ENCODE data around the gene CUTA. TPM values are rescaled to one million over a fixed set of nuclear protein-coding genes. Genes with fewer than 3 reads are reported as not detected.

CUTA gene
- 100 to 1,000 TPM in 1 of 2 donors, 10 to 100 TPM in 1; 88.7 to 134 TPM for total RNA-seq
- 100 to 1,000 TPM; 122 to 275 TPM for polyA plus RNA-seq
- long read RNA-seq, donor 1, transcript CUTA-205 (5 exons, 1,054 nt): major isoform, 48 of 165 reads
- long read RNA-seq, donor 1, transcript CUTA-214 (6 exons, 661 nt): minor isoform, 47 of 165 reads
- long read RNA-seq, donor 1, transcript CUTA-210 (6 exons, 769 nt): minor isoform, 25 of 165 reads
- long read RNA-seq, donor 1, transcript CUTA-203 (6 exons, 937 nt): minor isoform, 21 of 165 reads
- long read RNA-seq, donor 1, partial matches to known transcripts: 20 of 165 reads
- long read RNA-seq, donor 1, other reads (novel, unspliced or antisense): 0 of 165 reads
- long read RNA-seq, donor 2, transcript CUTA-203 (6 exons, 937 nt): minor isoform, 11 of 58 reads
- long read RNA-seq, donor 2, transcript CUTA-210 (6 exons, 769 nt): minor isoform, 12 of 58 reads
- long read RNA-seq, donor 2, transcript CUTA-214 (6 exons, 661 nt): minor isoform, 12 of 58 reads
- long read RNA-seq, donor 2, transcript CUTA-205 (5 exons, 1,054 nt): major isoform, 18 of 58 reads
- long read RNA-seq, donor 2, partial matches to known transcripts: 0 of 58 reads
- long read RNA-seq, donor 2, other reads (novel, unspliced or antisense): 0 of 58 reads
- long read RNA-seq, donor 3, transcript CUTA-205 (5 exons, 1,054 nt): major isoform, 25 of 77 reads
- long read RNA-seq, donor 3, transcript CUTA-203 (6 exons, 937 nt): minor isoform, 13 of 77 reads
- long read RNA-seq, donor 3, transcript CUTA-210 (6 exons, 769 nt): minor isoform, 12 of 77 reads
- long read RNA-seq, donor 3, transcript CUTA-214 (6 exons, 661 nt): major isoform, 25 of 77 reads
- long read RNA-seq, donor 3, partial matches to known transcripts: 0 of 77 reads
- long read RNA-seq, donor 3, other reads (novel, unspliced or antisense): 0 of 77 reads
- long read RNA-seq, donor 4, transcript CUTA-203 (6 exons, 937 nt): minor isoform, 13 of 86 reads
- long read RNA-seq, donor 4, transcript CUTA-205 (5 exons, 1,054 nt): minor isoform, 21 of 86 reads
- long read RNA-seq, donor 4, transcript CUTA-210 (6 exons, 769 nt): minor isoform, 17 of 86 reads
- long read RNA-seq, donor 4, transcript CUTA-214 (6 exons, 661 nt): major isoform, 23 of 86 reads
- long read RNA-seq, donor 4, partial matches to known transcripts: 7 of 86 reads
- long read RNA-seq, donor 4, other reads (novel, unspliced or antisense): 0 of 86 reads
- long read RNA-seq, donor 5, transcript CUTA-214 (6 exons, 661 nt): minor isoform, 49 of 149 reads
- long read RNA-seq, donor 5, transcript CUTA-203 (6 exons, 937 nt): minor isoform, 19 of 149 reads
- long read RNA-seq, donor 5, transcript CUTA-210 (6 exons, 769 nt): minor isoform, 20 of 149 reads
- long read RNA-seq, donor 5, transcript CUTA-205 (5 exons, 1,054 nt): major isoform, 51 of 149 reads
- long read RNA-seq, donor 5, partial matches to known transcripts: 5 of 149 reads
- long read RNA-seq, donor 5, other reads (novel, unspliced or antisense): 0 of 149 reads

GRCh38 chr6:33417903-33418689, at the start of gene CUTA:
CUTA (minus strand) TSS chr6:33418107; CDS start chr6:33418000, 107 bp downstream.
- peak within 1 kb of the TSS; percentile 87 to 93 for H3K27ac ChIP-seq (ENCODE audit: low read depth in 1 of 2, low read length in 1 of 2)
- WGBS, 2 donors: 1% methylated on average over 49 to 51 of the region's 51 CpGs
- H3K9me3 ChIP-seq (ENCODE audit: control insufficient read depth in 4 of 4, insufficient read depth in 3 of 4, low read length in 3 of 4): no peaks in the 10 kb centered on the region
- H3K9ac ChIP-seq (ENCODE audit: insufficient read depth in 1 of 2, low read length in 2 of 2): peak within 1 kb of the TSS; percentile 57 to 86
- H3K27me3 ChIP-seq (ENCODE audit: control insufficient read depth in 3 of 3, insufficient read depth in 3 of 3, low read length in 2 of 3): no peaks in the 10 kb centered on the region
- no peak for TF ChIP-seq CTCF (IDR thresholded peaks at IDR 0.05; ENCODE audit: control extremely low read depth, extremely low read depth)
- H3K36me3 ChIP-seq (ENCODE audit: control insufficient read depth in 4 of 4, insufficient read depth in 4 of 4, low read length in 4 of 4): peaks cover 4 to 26% (median 15%) of the 10 kb centered on the region in 4 donors
- peak within 1 kb of the TSS; percentile 34 for H3K4me3 ChIP-seq
- peaks cover 0 to 40% (median 15%) of the 10 kb centered on the region in 5 donors for H3K4me1 ChIP-seq (ENCODE audit: control insufficient read depth in 5 of 5, insufficient read depth in 5 of 5, low read length in 5 of 5)
- ATAC-seq (ENCODE audit: insufficient read depth, low FRiP score) (peak; percentile 92), DNase-seq (peak; percentile 100)

- no peak overlapping the region for H3K4me3 ChIP-seq
- TF ChIP-seq CTCF (IDR thresholded peaks at IDR 0.05; ENCODE audit: control extremely low read depth, extremely low read depth): no peak
- no peaks in the 10 kb centered on the region for H3K9me3 ChIP-seq (ENCODE audit: control insufficient read depth in 4 of 4, insufficient read depth in 3 of 4, low read length in 3 of 4)
- H3K27me3 ChIP-seq (ENCODE audit: control insufficient read depth in 3 of 3, insufficient read depth in 3 of 3, low read length in 2 of 3): no peaks in the 10 kb centered on the region
- DNase-seq (no peak), ATAC-seq (ENCODE audit: insufficient read depth, low FRiP score) (no peak)
- 81 to 88% methylated on average over 7 of the region's 7 CpGs for WGBS, 2 donors
- no peak overlapping the region for H3K27ac ChIP-seq (ENCODE audit: low read depth in 1 of 2, low read length in 1 of 2)
- H3K36me3 ChIP-seq (ENCODE audit: control insufficient read depth in 4 of 4, insufficient read depth in 4 of 4, low read length in 4 of 4): no peaks in the 10 kb centered on the region
- no peak overlapping the region for H3K9ac ChIP-seq (ENCODE audit: insufficient read depth in 1 of 2, low read length in 2 of 2)
- H3K4me1 ChIP-seq (ENCODE audit: control insufficient read depth in 5 of 5, insufficient read depth in 5 of 5, low read length in 5 of 5): no peaks in the 10 kb centered on the region
Observed at GRCh38 chr6:33467091-33467490, 49.2 kb upstream of the CUTA start.

Data from lung (tissue), 16 donors.